SK-N-SH treated with all-trans-retinoic acid at 6 μM for 48 hours (cell line): ENCODE data around the gene TOB2.

Source experiments
- CSDC2 ChIP-seq: fragments of 250-450 bp; sonication (Bioruptor Pico); IDR thresholded peaks from 2 replicates; pipeline ENCODE4 v1.5.0; 2020; ENCODE audit warnings: mild to moderate bottlenecking, moderate library complexity
- OSR1 ChIP-seq: fragments of 250-450 bp; sonication (Bioruptor Pico); IDR thresholded peaks from 2 replicates; pipeline ENCODE4 v1.8.0; 2022; ENCODE audit warnings: moderate library complexity, mild to moderate bottlenecking, inconsistent platforms

DNA sequence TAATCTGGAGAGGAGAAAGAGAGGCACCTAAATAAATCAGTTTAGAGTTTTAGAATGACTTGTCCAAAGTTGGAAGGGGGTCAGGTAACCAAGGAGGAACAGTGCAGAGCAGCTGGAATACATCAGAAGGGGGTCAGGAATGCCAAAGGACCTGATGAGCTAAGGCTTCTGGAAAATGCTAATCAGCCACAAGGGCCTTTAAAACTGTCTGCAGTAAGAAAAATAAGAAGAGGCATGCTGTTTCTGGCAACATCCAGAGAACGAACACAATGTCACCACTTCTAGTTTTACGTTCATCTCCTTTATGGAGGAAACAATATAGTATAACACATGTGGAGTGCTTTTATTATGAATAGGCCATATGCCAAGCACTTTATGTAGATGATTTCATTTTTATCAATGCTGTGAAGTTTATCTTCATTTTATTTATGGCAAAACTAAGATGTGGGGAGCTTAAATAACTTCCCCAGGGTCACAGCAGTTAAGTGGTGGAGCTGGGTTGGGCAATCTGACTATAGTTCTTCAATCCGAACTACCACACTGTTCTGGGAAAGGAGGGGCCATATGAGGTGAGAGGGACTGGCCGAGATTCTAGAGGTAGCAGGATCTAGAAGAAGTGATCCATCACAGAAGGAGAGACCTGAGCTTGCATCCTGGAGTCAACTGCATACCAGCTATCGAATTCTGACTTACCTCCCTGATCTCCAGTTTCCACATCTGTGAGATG lies 44.9 kb upstream of the TOB2 start:
- no peak for TF ChIP-seq OSR1 (CRISPR knock-in tag)
- no peak for TF ChIP-seq CSDC2
